Ovary (tissue), 3 donors: ENCODE results near the gene DAPK1.

Source experiments
- CTCF ChIP-seq, 3 donors: fragments of 450-650 bp in 2 of 3; fragments of 200-600 bp in 1 of 3; IDR thresholded peaks; one replicate each; pipeline versions ENCODE4 v1.5.1 to v1.8.0; 2016 to 2022; ENCODE audit warnings: antibody characterized with exemption in 3 of 3, mild to moderate bottlenecking in 1 of 3
- EP300 ChIP-seq: sonication (generic); formaldehyde crosslinking; IDR thresholded peaks from one replicate; pipeline ENCODE4 v1.6.1; 2017; ENCODE audit warnings: antibody characterized with exemption
- POLR2A ChIP-seq: fragments of 450-650 bp; IDR thresholded peaks from one replicate; pipeline ENCODE4 v1.6.1; 2017; ENCODE audit warnings: antibody characterized with exemption, mild to moderate bottlenecking, moderate library complexity
- donor health status: DM: no; HTN: no; CAD: no.

- no peak for TF ChIP-seq CTCF (IDR thresholded peaks at IDR 0.05)
- no peak for TF ChIP-seq EP300
- TF ChIP-seq POLR2A, result no peak
These were observed 97.0 kb downstream of the DAPK1 start for GRCh38 chr9:87594662-87595061.
